HS-5 (cell line): Measurements from ENCODE around the gene FXYD4.
"Not testable (repeated sequence)": the region's sequence is repeated elsewhere in the genome, so short reads cannot be mapped to it uniquely, and the experiment has no call there.

ENCODE experiments used
- DNase-seq: peaks from one replicate; pipeline ENCODE4 v3.0.0-alpha.2; 2012; ENCODE audit warnings: low read depth

The FXYD4 gene

GRCh38 chr10:43419997-43420368, 48.5 kb downstream of the FXYD4 start:
- DNase-seq = no peak

GRCh38 chr10:43420369-43421200, 49.1 kb downstream of the FXYD4 start:
- no peak for DNase-seq

DNA sequence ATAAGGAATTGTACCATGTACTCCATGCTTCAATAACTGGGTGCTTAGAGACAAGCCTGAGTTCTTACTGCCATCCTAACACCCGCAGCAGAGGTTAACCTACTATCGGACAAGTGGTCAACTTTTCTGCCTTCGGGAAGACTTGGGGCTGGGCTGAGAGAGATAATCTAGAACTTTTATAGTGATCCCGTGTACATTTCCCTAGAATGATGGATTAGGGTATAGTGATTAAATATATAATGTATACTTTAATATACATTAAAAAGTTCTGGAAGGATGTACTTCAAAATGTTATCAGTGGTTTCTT, 49.7 kb downstream of the FXYD4 start:
- DNase-seq = no peak

GRCh38 chr10:43421519-43421918, 50.1 kb downstream of the FXYD4 start:
- no peak for DNase-seq

DNA sequence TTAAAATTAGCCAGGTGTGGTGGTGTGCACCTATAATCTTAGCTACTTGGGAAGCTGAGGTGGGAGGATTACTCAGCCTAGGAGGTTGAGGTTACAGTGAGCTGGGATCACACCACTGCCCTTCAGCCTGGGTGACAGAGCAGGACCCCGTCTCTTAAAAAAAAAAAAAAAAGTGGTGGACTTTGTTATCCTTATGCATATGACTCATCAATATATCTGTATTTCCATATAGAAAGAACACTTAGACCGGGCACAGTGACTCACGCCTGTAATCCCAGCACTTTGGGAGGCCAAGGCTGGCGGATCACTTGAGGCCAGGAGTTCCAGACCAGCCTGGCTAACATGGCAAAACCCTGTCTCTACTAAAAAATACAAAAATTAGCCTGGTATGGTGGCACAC, 50.5 kb downstream of the FXYD4 start:
- not testable (repeated sequence) for DNase-seq

GRCh38 chr10:43424416-43424815, 53.0 kb downstream of the FXYD4 start:
- no peak for DNase-seq
